GM18861 (cell line): ENCODE measurements around the gene SNX9.

ENCODE experiments used
- ATAC-seq: cut with Tn5 transposase; IDR thresholded peaks from one replicate; pipeline ENCODE4 v1.9.1; 2021; ENCODE audit not compliant: unreplicated experiment

SNX9 gene

DNA sequence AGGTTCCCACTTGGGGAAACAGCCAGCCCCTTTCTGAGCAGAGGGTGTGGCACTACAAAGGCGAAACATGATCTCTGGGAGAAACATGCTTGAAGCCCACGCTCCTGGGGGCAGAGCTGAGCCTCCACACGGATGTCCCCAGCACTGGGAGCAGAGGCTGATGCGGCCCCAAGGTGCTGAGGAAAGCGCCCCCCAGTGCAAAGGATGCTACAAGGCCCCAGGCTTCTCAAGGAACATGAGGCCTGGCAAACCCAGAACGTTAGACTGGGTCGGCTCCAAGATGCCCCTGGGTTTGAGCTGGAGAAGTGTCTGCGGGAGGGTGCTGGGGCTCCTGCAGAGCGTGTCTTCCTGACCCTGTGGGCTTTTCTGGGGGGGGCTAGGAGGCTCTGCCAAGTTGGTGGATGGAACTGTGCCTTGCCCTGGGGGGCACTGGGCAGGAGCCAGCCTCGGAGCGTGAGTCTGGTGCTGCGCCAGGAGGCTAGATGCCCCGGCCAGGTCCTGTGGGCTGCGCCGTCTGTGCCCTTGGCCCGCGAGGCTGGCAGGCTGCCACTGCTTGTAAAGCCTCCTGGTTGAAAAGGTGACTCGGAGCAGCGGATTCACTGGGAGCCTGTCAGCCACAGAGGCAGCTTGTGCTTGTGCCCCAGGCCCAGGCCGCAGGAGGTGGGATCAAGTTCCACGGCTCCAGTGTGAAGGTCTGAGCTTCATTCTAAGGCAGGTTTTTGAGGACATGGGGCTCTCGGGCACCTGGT is 166.7 kb downstream of the SNX9 start:
- ATAC-seq, result no peak

DNA sequence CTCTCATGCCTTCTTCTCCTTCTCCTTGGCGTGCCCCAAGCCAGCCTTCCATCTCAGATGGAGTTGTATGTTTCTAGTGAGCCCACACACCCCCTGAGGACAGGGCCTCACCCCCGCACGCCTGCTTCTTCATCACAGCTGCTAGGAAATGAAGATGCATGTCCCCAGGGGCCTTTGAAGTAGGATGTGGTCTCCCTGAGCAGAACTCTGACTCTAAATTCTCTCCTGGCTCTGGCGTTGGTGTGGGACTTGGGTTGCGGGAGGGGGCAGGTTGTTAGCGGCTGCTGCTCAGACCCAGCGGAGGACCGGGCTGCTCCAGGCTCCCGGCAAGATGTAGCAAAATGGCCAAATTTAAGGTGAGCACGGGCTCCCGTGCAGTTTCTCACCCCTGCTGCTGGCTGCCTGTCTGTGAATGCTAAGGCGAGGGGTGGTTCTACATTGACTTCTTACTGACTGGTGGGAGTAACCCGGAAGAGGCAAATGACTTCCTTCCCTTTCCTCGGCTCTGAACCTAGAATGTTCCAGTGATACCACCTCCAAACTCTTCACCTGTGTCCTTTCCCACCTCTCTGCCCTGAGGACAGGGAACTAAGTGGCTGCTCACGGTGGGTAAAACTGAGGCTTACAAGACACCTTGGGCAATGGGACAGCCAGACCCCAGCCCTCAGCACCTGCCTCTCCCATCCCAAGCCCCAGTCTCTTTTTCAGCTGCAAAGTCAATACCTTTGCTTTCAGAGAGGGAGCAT is 167.4 kb downstream of the SNX9 start:
- peak; percentile 46 for ATAC-seq

DNA sequence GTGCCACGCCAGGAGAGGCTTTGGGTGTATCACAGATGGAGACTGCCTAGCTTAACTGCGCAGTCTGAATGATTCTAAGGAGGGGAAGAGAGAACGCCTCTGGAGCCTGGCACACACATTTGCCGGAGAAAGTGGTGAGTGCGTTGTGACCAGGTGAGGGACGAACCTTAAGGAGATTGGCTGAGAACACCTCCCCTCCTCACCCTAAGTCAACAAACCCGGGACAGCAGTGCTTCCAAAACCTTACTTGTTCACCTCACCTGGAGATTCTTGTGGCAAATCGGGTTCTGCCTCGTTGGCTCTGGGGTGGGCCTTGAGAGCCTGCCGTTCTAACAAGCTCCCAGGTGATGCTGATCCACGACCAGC is 168.0 kb downstream of the SNX9 start:
- no peak for ATAC-seq

DNA sequence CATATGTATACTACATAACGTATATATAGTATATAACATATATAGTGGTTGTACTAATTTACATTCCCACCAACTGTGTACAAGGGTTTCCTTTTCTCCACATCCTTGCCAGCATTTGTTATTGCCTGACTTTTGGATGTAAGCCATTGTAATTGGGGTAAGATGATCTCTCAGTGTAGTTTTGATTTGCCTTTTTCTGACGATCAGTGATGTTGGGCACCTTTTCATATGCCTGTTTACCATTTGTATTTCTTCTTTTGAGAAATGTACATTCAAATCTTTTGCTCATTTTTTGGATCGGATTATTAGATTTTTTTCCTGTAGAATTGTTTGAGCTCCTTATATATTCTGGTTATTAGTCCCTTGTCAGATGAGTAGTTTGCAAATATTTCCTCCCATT is 170.0 kb downstream of the SNX9 start:
- no peak for ATAC-seq

DNA sequence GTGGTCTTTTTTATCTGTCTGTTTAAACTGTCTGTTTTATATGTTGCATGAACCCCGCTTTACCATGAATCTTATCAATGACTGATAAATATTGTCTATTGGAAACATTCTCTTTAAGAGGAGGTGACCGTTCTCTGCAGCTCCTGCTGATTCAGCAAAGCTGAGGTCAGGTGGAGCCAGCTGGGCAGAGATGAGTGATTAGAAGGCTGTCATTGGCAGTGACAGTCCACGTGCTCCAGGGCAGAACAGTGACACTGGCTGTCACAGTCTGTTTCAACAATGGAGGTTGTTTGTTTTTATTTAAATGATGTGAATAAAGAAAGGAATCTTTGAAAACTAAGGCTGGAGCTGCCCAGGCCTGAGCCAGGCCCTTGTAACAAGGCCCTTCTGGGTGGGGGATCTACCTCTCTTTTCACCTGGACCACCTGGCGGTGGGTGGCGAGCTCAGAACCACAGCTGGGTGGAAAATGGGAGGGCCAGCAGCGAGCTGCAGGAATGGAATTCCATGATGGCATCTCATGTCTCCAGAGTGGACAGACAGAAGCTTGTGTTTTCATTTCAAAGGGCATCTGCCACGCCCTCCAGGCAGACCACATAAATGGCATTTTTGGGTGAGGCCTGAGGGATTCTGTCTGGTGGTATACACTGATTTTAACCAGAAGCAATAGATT is 171.2 kb downstream of the SNX9 start:
- no peak for ATAC-seq
